ENCODE data around the gene RAP1GAP. TPM values are rescaled to one million over a fixed set of nuclear protein-coding genes. Genes with fewer than 3 reads are reported as not detected.

Gene RAP1GAP
- total and polyA plus RNA-seq, 8 donors = 21.1 to 117 (median 59.2) TPM

- peaks cover 8 to 31% (median 17%) of the 10 kb centered on the region in 4 donors for H3K4me1 ChIP-seq
- H3K27me3 ChIP-seq = peaks cover 0 to 84% (median 31%) of the 10 kb centered on the region in 3 donors
- no peaks in the 10 kb centered on the region for H3K36me3 ChIP-seq
- H3K4me3 ChIP-seq = no peak overlapping the region
- DNase-seq = peak in 1 of 2 donors; percentile 20
- TF ChIP-seq EP300 (IDR thresholded peaks at IDR 0.05) = no peak
- no peak for TF ChIP-seq CTCF (IDR thresholded peaks at IDR 0.05)
- TF ChIP-seq POLR2AphosphoS5 (IDR thresholded peaks at IDR 0.05) = no peak
- no peak for TF ChIP-seq POLR2A (IDR thresholded peaks at IDR 0.05)
- 62 to 75% (median 69%) methylated on average over 6 to 11 of the region's 11 CpGs for WGBS, 5 donors
- H3K9me3 ChIP-seq = no peaks in the 10 kb centered on the region
- H3K27ac ChIP-seq = no peak overlapping the region
- intact Hi-C loops (cut with DNase I; ENCODE audit: low total_unique reads) = no loop called here
Measured at GRCh38 chr1:21663248-21663950, 5.8 kb downstream of the RAP1GAP start.

- WGBS, 5 donors = 66 to 87% (median 82%) methylated on average over 5 to 6 of the region's 6 CpGs
- Histone ChIP-seq H3K4me3 (no peak overlapping the region), H3K9me3 (no peaks in the 10 kb centered on the region), H3K27ac (no peak overlapping the region), H3K36me3 (no peaks in the 10 kb centered on the region), H3K27me3 (peaks cover 0 to 77% (median 23%) of the 10 kb centered on the region in 3 donors), H3K4me1 (peaks cover 5 to 24% (median 11%) of the 10 kb centered on the region in 4 donors)
- TF ChIP-seq POLR2AphosphoS5 (IDR thresholded peaks at IDR 0.05) = no peak
- TF ChIP-seq CTCF (IDR thresholded peaks at IDR 0.05) = no peak
- TF ChIP-seq EP300 (IDR thresholded peaks at IDR 0.05) = no peak
- TF ChIP-seq POLR2A (IDR thresholded peaks at IDR 0.05) = no peak
- intact Hi-C loops (cut with DNase I; ENCODE audit: low total_unique reads) = no loop called here
- DNase-seq = peak in 1 of 2 donors; percentile 10
Measured at GRCh38 chr1:21662426-21663247, 6.5 kb downstream of the RAP1GAP start.

- 68 to 81% (median 75%) methylated on average over 4 to 5 of the region's 5 CpGs for WGBS, 5 donors
- intact Hi-C loops (cut with DNase I; ENCODE audit: low total_unique reads) = no loop called here
- H3K27me3 ChIP-seq = peaks cover 0 to 69% (median 15%) of the 10 kb centered on the region in 3 donors
- TF ChIP-seq EP300 (IDR thresholded peaks at IDR 0.05) = no peak
- no peak for TF ChIP-seq CTCF (IDR thresholded peaks at IDR 0.05)
- no peak for TF ChIP-seq POLR2AphosphoS5 (IDR thresholded peaks at IDR 0.05)
- TF ChIP-seq POLR2A (IDR thresholded peaks at IDR 0.05) = no peak
- no peaks in the 10 kb centered on the region for H3K9me3 ChIP-seq
- H3K27ac ChIP-seq = no peak overlapping the region
- no peak for DNase-seq
- H3K4me3 ChIP-seq = no peak overlapping the region
- no peaks in the 10 kb centered on the region for H3K36me3 ChIP-seq
- H3K4me1 ChIP-seq = peaks cover 5 to 17% (median 8%) of the 10 kb centered on the region in 4 donors
Measured at GRCh38 chr1:21661886-21662285, 7.3 kb downstream of the RAP1GAP start.

GRCh38 chr1:21659924-21660326, 9.2 kb downstream of the RAP1GAP start:
- TF ChIP-seq EP300 (IDR thresholded peaks at IDR 0.05) = no peak
- TF ChIP-seq POLR2AphosphoS5 (IDR thresholded peaks at IDR 0.05) = no peak
- no peak for TF ChIP-seq POLR2A (IDR thresholded peaks at IDR 0.05)
- no peak for TF ChIP-seq CTCF (IDR thresholded peaks at IDR 0.05)
- H3K4me1 ChIP-seq = peaks cover 5 to 20% (median 10%) of the 10 kb centered on the region in 4 donors
- intact Hi-C loops (cut with DNase I; ENCODE audit: low total_unique reads) = loop anchor here (10.0 kb wide), 1 partner anchor 145 kb away; no protein-coding TSS in a partner anchor
- H3K27ac ChIP-seq = no peak overlapping the region
- DNase-seq = no peak
- WGBS, 5 donors = 33 to 49% (median 44%) methylated on average over 3 to 4 of the region's 4 CpGs
- H3K9me3 ChIP-seq = no peaks in the 10 kb centered on the region
- H3K4me3 ChIP-seq = no peak overlapping the region
- no peaks in the 10 kb centered on the region for H3K36me3 ChIP-seq
- peaks cover 0 to 50% (median 8%) of the 10 kb centered on the region in 3 donors for H3K27me3 ChIP-seq

Data from stomach (tissue), 9 donors.